Activated T-cell treated with anti-CD3 and anti-CD28 coated beads, Interleukin-2, amount 50 U/mL, for 72 hours (primary cell): ENCODE data around the gene DAW1. TPM values are rescaled to one million over a fixed set of nuclear protein-coding genes. Genes with fewer than 3 reads are reported as not detected.

Experiments
- ATAC-seq, 2 donors: fragments of 150-1000 bp; cut with Tn5 transposase; replicated peaks in 1 of 2; 2 replicates each; pipeline ENCODE4 v1.10.0; 2021; ENCODE audit warnings: moderate library complexity in 2 of 2, mild to moderate bottlenecking in 1 of 2
- DNase-seq, 2 donors: peaks; one replicate each; pipeline ENCODE4 v3.0.0; 2021 to 2022; ENCODE audit warnings: mixed read lengths in 1 of 2
- H3K27ac Mint-ChIP-seq: one replicate; pipeline ENCODE4 v1.8.0; 2022; ENCODE audit warnings: mild to moderate bottlenecking, moderate library complexity, mixed read lengths
- H3K27me3 Mint-ChIP-seq: one replicate; pipeline ENCODE4 v1.8.0; 2022; ENCODE audit warnings: low read depth, mixed read lengths
- H3K36me3 Mint-ChIP-seq, 2 donors: one replicate each; pipeline ENCODE4 v1.8.0; 2022; ENCODE audit warnings: mixed read lengths in 2 of 2, mild to moderate bottlenecking in 1 of 2; ENCODE audit not compliant: insufficient read depth in 2 of 2
- H3K4me1 Mint-ChIP-seq: one replicate; pipeline ENCODE4 v1.8.0; 2022; ENCODE audit warnings: low read depth, mixed read lengths
- H3K4me3 Mint-ChIP-seq, 2 donors: one replicate each; pipeline ENCODE4 v1.8.0; 2022; ENCODE audit warnings: mild to moderate bottlenecking in 2 of 2, mixed read lengths in 2 of 2, moderate library complexity in 2 of 2
- H3K9me3 Mint-ChIP-seq, 2 donors: one replicate each; pipeline ENCODE4 v1.8.0; 2022; ENCODE audit warnings: mixed read lengths in 2 of 2
- total RNA-seq, 2 donors: library from RNA; stranded (reverse); gene quantifications; one replicate each; pipeline ENCODE4 v1.2.3, GENCODE V29; 2022

The DAW1 gene
- total RNA-seq, 2 donors from 2014 or later = not detected

DNA sequence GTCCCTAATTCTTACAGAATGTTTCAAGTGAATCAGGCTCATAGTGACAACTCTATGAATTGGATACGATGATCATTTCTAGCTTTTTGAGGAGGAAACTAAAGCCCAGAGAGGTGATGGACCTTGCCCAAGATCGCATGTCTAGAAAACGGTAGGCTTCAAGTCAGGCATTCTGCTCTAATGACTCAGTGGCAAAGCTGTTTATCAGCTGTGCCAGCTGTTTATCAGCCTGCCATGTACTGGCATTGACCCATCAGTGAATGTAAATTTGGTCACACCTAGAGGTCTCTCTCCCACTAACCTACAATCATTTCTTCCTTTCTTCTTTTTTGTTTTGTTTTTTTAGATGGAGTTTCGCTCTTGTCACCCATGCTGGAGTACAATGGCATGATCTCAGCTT is 6.1 kb upstream of the DAW1 start:
- H3K27me3 Mint-ChIP-seq = peaks cover 6% of the 10 kb centered on the region
- H3K4me1 Mint-ChIP-seq = no peaks in the 10 kb centered on the region
- DNase-seq (no peak), ATAC-seq (no peak)
- no peak overlapping the region for H3K27ac Mint-ChIP-seq
- no peaks in the 10 kb centered on the region for H3K9me3 Mint-ChIP-seq
- no peaks in the 10 kb centered on the region for H3K36me3 Mint-ChIP-seq
- H3K4me3 Mint-ChIP-seq = no peak overlapping the region

DNA sequence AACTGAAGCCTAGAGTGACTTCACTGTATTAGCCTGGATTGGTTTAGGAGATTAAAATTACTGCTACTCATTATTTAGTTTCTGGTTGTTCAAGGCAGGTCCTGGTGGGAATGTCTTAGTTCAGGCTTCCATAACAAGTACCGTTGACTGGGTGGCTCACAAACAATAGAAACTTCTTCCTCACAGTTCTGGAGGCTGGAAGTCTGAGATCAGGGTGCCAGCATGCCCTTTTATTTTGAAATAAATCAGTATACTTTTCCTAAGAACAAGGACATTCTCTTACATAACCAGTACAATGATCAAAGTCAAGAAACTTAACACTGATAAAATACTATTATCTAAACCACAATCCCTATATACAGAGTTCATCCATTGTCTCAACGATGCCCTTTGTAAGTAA is 4.0 kb upstream of the DAW1 start:
- no peak for DNase-seq
- no peak overlapping the region for H3K27ac Mint-ChIP-seq
- H3K27me3 Mint-ChIP-seq = peaks cover 7% of the 10 kb centered on the region
- H3K36me3 Mint-ChIP-seq = no peaks in the 10 kb centered on the region
- no peaks in the 10 kb centered on the region for H3K9me3 Mint-ChIP-seq
- H3K4me1 Mint-ChIP-seq = no peaks in the 10 kb centered on the region
- no peak for ATAC-seq
- H3K4me3 Mint-ChIP-seq = no peak overlapping the region

DNA sequence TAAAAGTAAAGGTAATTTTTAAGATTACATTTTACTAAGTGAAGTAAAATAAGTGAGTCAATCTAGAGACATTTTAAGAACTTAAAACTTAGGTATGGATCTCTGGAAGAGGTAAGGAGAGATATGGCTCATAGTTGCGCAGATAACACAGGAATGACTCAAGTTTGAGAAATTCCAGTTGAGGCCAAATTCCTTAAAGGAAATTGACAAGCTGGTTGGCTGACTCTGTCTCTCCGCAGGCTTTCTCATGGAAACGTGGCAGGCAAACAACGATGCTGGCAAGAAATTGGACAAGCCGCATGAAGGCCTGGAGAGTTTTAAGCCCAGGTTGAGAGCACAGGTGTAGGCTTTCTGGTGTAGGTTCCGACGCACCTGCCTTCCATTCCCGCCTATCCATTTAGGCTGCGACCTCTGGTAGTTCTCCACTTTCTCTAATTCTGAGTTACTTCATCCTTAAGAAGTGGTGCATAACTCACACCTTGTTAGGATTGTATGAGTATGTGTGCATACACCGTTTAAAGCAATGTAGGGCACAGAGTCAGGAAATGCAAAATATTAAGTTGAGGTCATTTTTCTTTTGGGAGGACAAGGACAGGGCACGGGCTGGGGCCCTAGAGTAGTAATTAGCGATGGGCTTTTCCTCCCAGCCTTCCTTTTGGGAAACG is 589 bp upstream of the DAW1 start:
- Mint-ChIP-seq H3K27ac (no peak overlapping the region), H3K9me3 (peaks cover 2 to 3% of the 10 kb centered on the region in 2 donors), H3K27me3 (peaks cover 31% of the 10 kb centered on the region), H3K4me1 (no peaks in the 10 kb centered on the region), H3K36me3 (no peaks in the 10 kb centered on the region), H3K4me3 (peak overlapping the region; percentile 22 to 23)
- ATAC-seq (peak in 1 of 2 donors; percentile 13), DNase-seq (no peak)

DNA sequence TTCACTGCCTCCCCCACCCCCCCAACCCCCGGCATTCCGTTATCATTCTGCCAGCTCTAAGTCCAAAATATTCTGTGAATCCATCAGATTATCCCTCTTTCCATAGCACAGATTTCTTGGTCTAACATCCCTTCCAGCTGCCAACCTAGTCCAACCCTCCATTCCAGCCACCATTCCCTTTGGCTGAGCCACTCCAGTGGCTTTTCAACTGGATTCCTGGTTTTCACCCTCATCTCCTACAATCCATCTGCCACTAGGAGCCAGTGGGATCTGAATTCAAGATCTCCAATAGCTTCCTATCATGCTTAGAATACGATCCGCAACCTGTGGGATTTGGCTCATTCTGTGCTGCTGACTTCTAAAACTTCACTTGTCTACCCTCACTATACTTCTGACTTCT is 1.2 kb downstream of the DAW1 start:
- no peak overlapping the region for H3K27ac Mint-ChIP-seq
- H3K4me3 Mint-ChIP-seq = peak overlapping the region in 1 of 2 donors; percentile 2
- peaks cover 39% of the 10 kb centered on the region for H3K27me3 Mint-ChIP-seq
- DNase-seq (no peak), ATAC-seq (no peak)
- H3K36me3 Mint-ChIP-seq = no peaks in the 10 kb centered on the region
- no peaks in the 10 kb centered on the region for H3K4me1 Mint-ChIP-seq
- H3K9me3 Mint-ChIP-seq = peaks cover 2 to 3% of the 10 kb centered on the region in 2 donors

DNA sequence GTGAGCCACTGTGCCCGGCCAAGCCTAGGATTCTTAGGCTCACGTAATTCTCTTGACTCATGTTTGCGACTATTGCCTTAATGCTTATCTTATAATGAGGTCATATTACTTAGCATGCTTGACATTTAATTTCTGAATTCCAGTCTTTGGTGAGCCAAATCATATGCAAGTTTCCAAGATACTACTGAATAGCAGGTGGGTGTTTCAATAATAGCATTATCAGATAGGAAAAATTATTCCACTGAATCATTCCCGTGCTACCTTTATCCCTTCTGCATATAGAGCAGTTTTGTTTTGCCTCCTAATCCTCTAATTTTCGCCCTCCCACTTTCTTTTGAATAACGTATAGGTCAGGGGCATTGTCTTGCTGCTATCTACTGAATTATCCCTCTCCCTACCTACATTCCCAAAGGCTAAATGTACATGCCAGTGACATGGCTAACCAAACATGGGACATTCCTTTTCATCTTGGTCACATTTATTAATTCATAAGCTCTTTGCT is 4.9 kb downstream of the DAW1 start:
- Mint-ChIP-seq H3K4me3 (no peak overlapping the region), H3K27ac (no peak overlapping the region), H3K9me3 (peaks cover 2 to 3% of the 10 kb centered on the region in 2 donors), H3K27me3 (peaks cover 39% of the 10 kb centered on the region), H3K4me1 (no peaks in the 10 kb centered on the region), H3K36me3 (no peaks in the 10 kb centered on the region)
- no peak for DNase-seq
- ATAC-seq = no peak

DNA sequence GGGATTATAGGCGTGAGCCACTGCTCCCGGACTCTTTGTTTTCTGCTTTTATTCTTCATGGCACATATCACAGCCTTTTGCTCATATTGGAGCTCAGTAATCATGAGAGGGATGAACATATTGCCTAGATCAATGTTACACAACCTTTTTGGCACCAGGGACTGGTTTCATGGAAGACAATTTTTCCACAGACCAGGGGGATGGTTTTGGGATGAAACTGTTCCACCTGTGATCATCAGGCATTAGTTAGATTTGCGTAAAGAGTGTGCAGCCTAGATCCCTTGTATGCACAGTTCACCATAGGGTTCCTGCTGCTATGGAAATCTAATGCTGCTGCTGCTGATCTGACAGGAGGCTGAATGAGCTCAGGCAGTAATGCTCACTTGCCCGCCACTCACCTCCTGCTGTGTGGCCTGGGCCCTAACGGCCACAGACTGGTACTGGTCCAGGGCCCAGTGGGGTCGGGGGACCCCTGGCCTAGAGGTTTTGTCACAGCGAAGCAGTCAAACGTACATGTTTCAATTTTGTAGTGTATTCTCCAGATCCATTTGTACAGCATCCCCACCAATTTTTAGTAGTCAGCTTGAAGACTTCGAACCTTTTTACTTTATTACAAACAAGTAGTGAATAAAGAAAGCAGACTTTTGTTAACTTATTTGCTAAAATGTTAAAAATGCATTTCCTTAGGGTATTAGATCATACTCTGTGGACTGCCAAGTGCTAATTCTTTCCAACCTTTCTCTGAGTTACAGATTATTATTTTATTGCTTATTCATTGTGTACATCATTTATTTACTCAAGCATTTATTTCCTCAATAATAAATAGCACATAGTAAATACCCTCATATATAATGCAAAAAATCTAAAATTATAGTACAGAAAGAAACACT is 6.2 kb downstream of the DAW1 start:
- DNase-seq (no peak), ATAC-seq (no peak)
- no peaks in the 10 kb centered on the region for H3K36me3 Mint-ChIP-seq
- H3K9me3 Mint-ChIP-seq = peaks cover 2 to 3% of the 10 kb centered on the region in 2 donors
- H3K27ac Mint-ChIP-seq = no peak overlapping the region
- no peaks in the 10 kb centered on the region for H3K4me1 Mint-ChIP-seq
- H3K27me3 Mint-ChIP-seq = peaks cover 35% of the 10 kb centered on the region
- no peak overlapping the region for H3K4me3 Mint-ChIP-seq

DNA sequence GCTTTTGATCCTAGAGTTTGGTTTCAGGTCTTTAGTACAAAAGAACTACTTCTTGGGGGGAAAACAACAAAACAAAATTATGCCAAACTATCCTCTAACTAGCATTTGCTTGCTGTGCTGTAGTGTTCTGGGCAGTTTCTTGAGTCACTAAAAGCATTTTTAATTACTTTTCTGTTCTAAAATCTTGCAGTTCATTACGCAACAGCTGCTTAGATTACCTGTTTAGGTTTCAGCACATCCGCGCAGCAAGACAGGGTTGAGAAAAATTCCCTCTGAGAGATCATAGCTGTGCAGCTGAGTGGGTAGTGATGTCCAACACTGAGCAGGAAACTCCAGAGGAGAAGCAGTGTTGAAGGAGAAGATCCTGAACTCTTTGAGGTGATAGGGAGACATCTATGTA is 9.0 kb downstream of the DAW1 start:
- peaks cover 11% of the 10 kb centered on the region for H3K27me3 Mint-ChIP-seq
- no peak overlapping the region for H3K27ac Mint-ChIP-seq
- no peaks in the 10 kb centered on the region for H3K4me1 Mint-ChIP-seq
- no peaks in the 10 kb centered on the region for H3K36me3 Mint-ChIP-seq
- ATAC-seq (no peak), DNase-seq (no peak)
- no peaks in the 10 kb centered on the region for H3K9me3 Mint-ChIP-seq
- H3K4me3 Mint-ChIP-seq = no peak overlapping the region

DNA sequence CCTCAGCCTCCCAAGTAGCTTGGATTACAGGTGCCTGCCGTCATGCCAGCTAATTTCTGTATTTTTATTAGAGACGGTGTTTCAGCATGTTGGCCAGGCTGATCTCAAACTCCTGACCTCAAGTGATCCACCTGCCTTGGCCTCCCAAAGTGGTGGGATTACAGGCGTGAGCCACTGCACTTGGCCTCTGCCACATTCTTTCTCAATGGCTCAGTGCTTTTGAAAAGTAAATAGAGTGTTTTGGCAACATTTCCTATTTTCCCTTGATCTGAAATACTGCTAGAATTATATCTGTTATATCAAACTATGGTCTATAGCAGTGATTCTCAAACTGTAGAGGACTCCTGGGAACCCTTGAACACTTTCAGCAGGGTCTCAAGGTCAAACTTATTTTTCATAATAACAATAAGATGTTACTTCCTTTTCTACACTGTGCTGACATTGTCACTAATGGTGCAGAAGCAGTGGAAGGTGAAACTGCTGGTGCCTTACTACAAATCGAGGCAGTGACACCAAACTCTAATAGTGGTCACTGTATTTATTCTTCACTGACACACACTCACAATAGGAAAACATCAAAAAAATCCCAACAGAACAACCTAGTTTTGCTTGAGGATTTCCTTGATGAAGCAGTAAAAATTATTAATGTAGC is 10.6 kb downstream of the DAW1 start:
- Mint-ChIP-seq H3K27ac (no peak overlapping the region), H3K4me3 (no peak overlapping the region), H3K27me3 (no peaks in the 10 kb centered on the region), H3K36me3 (no peaks in the 10 kb centered on the region), H3K4me1 (no peaks in the 10 kb centered on the region), H3K9me3 (no peaks in the 10 kb centered on the region)
- ATAC-seq = no peak
- no peak for DNase-seq

DNA sequence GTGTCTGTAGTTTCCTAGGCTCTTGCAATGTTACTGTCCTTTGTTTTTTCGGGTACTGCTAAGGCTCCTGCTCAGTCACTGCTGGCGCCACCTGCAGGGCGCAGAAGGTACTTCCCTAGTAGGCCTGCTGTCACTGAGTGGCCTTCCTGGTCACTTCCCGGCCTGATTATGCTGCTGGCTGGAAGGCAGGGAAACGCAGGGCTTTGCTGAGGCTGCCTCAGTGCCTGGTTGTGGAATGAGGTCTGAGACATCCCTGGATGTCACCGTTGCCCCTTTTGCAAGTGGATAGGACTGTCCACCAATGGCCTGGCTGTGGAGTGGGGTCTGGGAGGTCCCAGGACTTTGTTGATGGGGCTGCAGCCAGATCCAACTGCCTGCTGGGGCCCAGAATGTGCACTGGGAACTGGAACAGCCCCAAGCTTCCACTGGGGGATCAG is 13.1 kb downstream of the DAW1 start:
- Mint-ChIP-seq H3K27ac (no peak overlapping the region), H3K4me3 (no peak overlapping the region), H3K27me3 (no peaks in the 10 kb centered on the region), H3K36me3 (no peaks in the 10 kb centered on the region), H3K9me3 (no peaks in the 10 kb centered on the region), H3K4me1 (no peaks in the 10 kb centered on the region)
- peak; percentile 62 to 69 for ATAC-seq
- DNase-seq = peak; percentile 60 to 76

DNA sequence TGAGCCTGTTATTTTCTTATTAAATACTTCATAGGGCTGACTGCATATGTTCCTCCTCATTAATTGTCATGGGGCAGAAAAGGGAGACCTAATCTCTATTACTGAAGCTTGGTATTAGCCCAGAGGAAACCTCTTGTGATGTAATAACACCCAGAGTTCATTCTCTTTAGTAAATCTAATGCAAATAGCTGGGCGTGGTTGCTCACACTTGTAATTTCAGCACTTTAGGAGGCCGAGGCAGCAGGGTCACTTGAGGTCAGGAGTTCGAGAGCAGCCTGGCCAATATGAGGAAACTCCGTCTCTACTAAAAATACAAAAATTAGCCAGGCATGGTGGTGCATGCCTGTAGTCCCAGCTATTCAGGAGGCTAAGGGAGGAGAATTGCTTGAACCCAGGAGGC is 14.7 kb downstream of the DAW1 start:
- no peak for DNase-seq
- ATAC-seq = no peak
- no peaks in the 10 kb centered on the region for H3K27me3 Mint-ChIP-seq
- H3K4me3 Mint-ChIP-seq = no peak overlapping the region
- no peaks in the 10 kb centered on the region for H3K36me3 Mint-ChIP-seq
- no peaks in the 10 kb centered on the region for H3K4me1 Mint-ChIP-seq
- no peak overlapping the region for H3K27ac Mint-ChIP-seq
- no peaks in the 10 kb centered on the region for H3K9me3 Mint-ChIP-seq

DNA sequence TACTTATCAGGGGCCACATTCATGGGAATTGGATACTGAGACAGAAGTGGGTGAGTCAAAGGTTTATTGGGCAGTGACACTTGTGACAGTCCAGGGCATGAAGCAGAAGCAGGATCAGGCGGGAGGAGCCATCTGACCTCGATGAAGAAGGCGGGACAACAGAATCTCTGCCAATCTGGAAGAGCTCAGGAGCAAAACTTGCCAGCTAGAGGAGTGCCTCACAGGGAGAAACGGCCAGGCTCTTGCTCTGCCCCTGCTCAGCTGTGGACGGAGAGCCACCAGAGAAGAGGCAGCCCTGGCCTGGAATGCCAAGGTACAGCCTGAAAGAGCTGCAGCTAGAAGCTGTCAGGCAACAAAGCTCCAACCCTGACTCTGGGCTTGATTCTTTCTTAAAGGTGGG is 16.9 kb downstream of the DAW1 start:
- Mint-ChIP-seq H3K27ac (no peak overlapping the region), H3K4me3 (no peak overlapping the region), H3K36me3 (no peaks in the 10 kb centered on the region), H3K27me3 (no peaks in the 10 kb centered on the region), H3K9me3 (no peaks in the 10 kb centered on the region), H3K4me1 (no peaks in the 10 kb centered on the region)
- no peak for ATAC-seq
- DNase-seq = no peak

DNA sequence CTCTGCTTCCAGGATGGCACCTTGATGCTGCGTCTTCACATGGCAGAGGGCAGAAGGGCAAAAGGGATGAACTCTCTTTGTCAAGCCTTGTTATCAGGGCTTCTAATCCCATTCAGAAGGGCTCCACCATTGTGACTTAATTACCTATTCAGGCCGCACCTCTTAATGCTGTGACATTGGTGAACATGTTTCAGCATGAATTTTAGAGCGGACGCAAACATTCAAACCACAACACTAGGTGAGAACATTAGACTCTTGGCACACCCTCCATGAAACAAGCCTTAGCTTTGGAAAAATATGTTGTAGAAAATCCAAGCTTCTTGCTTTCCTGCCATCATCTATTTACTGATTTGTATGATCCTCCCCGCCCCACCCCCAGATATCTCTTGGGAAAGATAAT is 17.9 kb downstream of the DAW1 start:
- DNase-seq = no peak
- Mint-ChIP-seq H3K4me1 (no peaks in the 10 kb centered on the region), H3K27ac (no peak overlapping the region), H3K9me3 (no peaks in the 10 kb centered on the region), H3K36me3 (no peaks in the 10 kb centered on the region), H3K4me3 (no peak overlapping the region), H3K27me3 (no peaks in the 10 kb centered on the region)
- ATAC-seq = no peak

DNA sequence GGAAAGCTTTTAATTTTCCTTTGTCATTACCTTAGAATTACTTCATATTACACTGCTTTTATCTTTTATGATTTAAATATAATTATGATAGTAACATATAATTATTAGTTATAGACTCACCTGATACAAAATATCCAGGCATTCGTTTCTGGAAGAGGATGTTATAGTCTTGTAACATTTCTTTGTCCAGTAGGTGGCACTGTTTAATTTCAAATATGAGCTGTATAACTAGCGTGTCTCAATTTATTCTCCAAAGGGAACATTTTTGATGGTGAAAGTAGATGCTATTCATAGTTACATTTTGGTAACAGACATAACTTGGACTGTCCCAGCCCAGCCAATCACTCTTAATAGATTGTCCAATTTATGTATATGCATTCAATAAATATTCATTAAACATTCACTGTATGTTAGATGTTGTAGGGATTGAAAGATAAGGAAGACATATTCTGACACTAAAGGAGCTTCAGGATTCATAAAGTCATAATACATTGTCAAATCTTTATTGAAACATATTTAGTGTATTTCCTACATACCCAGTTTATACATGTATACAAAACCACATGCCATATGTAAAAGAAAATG is 19.2 kb downstream of the DAW1 start:
- H3K9me3 Mint-ChIP-seq = no peaks in the 10 kb centered on the region
- H3K4me1 Mint-ChIP-seq = no peaks in the 10 kb centered on the region
- no peak overlapping the region for H3K27ac Mint-ChIP-seq
- H3K36me3 Mint-ChIP-seq = no peaks in the 10 kb centered on the region
- ATAC-seq (peak; percentile 50 to 54), DNase-seq (no peak)
- no peaks in the 10 kb centered on the region for H3K27me3 Mint-ChIP-seq
- H3K4me3 Mint-ChIP-seq = no peak overlapping the region
